Measurements from ENCODE around the gene JAG2.

Gene JAG2

GRCh38 chr14:105098316-105098715 is 70.3 kb downstream of the JAG2 start:
- no peak overlapping the region for H3K4me3 ChIP-seq (ENCODE audit: low read depth, low read length)
- no peak for TF ChIP-seq CTCF (IDR thresholded peaks at IDR 0.05; ENCODE audit: control insufficient read depth, extremely low read depth, insufficient read depth)
- no peak for DNase-seq (ENCODE audit: low read depth)

- no peak for TF ChIP-seq CTCF (IDR thresholded peaks at IDR 0.05; ENCODE audit: control insufficient read depth, extremely low read depth, insufficient read depth)
- no peak for DNase-seq (ENCODE audit: low read depth)
Measured at GRCh38 chr14:105097794-105098127, 70.8 kb downstream of the JAG2 start.

GRCh38 chr14:105096206-105096875 is 72.2 kb downstream of the JAG2 start:
- TF ChIP-seq CTCF (IDR thresholded peaks at IDR 0.05; ENCODE audit: control insufficient read depth, extremely low read depth, insufficient read depth), result no peak
- H3K4me3 ChIP-seq (ENCODE audit: low read depth, low read length), result no peak overlapping the region
- DNase-seq (ENCODE audit: low read depth), result no peak

More at GRCh38 chr14:105097794-105098127, 70.8 kb downstream of the JAG2 start:
- H3K4me3 ChIP-seq (ENCODE audit: low read depth, low read length), result no peak overlapping the region

- no peak for DNase-seq (ENCODE audit: low read depth)
- TF ChIP-seq CTCF (IDR thresholded peaks at IDR 0.05; ENCODE audit: control insufficient read depth, extremely low read depth, insufficient read depth), result no peak
- H3K4me3 ChIP-seq (ENCODE audit: low read depth, low read length), result no peak overlapping the region
Measured at GRCh38 chr14:105095236-105095805, 73.3 kb downstream of the JAG2 start.

- TF ChIP-seq CTCF (IDR thresholded peaks at IDR 0.05; ENCODE audit: control insufficient read depth, extremely low read depth, insufficient read depth), result no peak
- peak overlapping the region; percentile 58 for H3K4me3 ChIP-seq (ENCODE audit: low read depth, low read length)
Measured at GRCh38 chr14:105094193-105094907, 74.2 kb downstream of the JAG2 start.

GRCh38 chr14:105093431-105094192 is 75.0 kb downstream of the JAG2 start:
- no peak for DNase-seq (ENCODE audit: low read depth)

More at GRCh38 chr14:105094193-105094907, 74.2 kb downstream of the JAG2 start:
- DNase-seq (ENCODE audit: low read depth), result no peak

More at GRCh38 chr14:105093431-105094192, 75.0 kb downstream of the JAG2 start:
- peak; percentile 37 for TF ChIP-seq CTCF (IDR thresholded peaks at IDR 0.05; ENCODE audit: control insufficient read depth, extremely low read depth, insufficient read depth)
- H3K4me3 ChIP-seq (ENCODE audit: low read depth, low read length), result peak overlapping the region; percentile 58

Data from LNCaP clone FGC (cell line).